Activated T-cell treated with anti-CD3 and anti-CD28 coated beads, Interleukin-2, amount 50 U/mL, for 72 hours (primary cell): ENCODE results near the gene FSTL1. TPM values are rescaled to one million over a fixed set of nuclear protein-coding genes. Genes with fewer than 3 reads are reported as not detected.
"Not testable (repeated sequence)": the region's sequence is repeated elsewhere in the genome, so short reads cannot be mapped to it uniquely, and the experiment has no call there.

ENCODE experiments used
- ATAC-seq, 2 donors: fragments of 150-1000 bp; cut with Tn5 transposase; replicated peaks in 1 of 2; 2 replicates each; pipeline ENCODE4 v1.10.0; 2021; ENCODE audit warnings: moderate library complexity in 2 of 2, mild to moderate bottlenecking in 1 of 2
- DNase-seq, 2 donors: peaks; one replicate each; pipeline ENCODE4 v3.0.0; 2021 to 2022; ENCODE audit warnings: mixed read lengths in 1 of 2
- H3K27ac Mint-ChIP-seq: one replicate; pipeline ENCODE4 v1.8.0; 2022; ENCODE audit warnings: mild to moderate bottlenecking, moderate library complexity, mixed read lengths
- H3K27me3 Mint-ChIP-seq: one replicate; pipeline ENCODE4 v1.8.0; 2022; ENCODE audit warnings: low read depth, mixed read lengths
- H3K36me3 Mint-ChIP-seq, 2 donors: one replicate each; pipeline ENCODE4 v1.8.0; 2022; ENCODE audit warnings: mixed read lengths in 2 of 2, mild to moderate bottlenecking in 1 of 2; ENCODE audit not compliant: insufficient read depth in 2 of 2
- H3K4me1 Mint-ChIP-seq: one replicate; pipeline ENCODE4 v1.8.0; 2022; ENCODE audit warnings: low read depth, mixed read lengths
- H3K4me3 Mint-ChIP-seq, 2 donors: one replicate each; pipeline ENCODE4 v1.8.0; 2022; ENCODE audit warnings: mild to moderate bottlenecking in 2 of 2, mixed read lengths in 2 of 2, moderate library complexity in 2 of 2
- H3K9me3 Mint-ChIP-seq, 2 donors: one replicate each; pipeline ENCODE4 v1.8.0; 2022; ENCODE audit warnings: mixed read lengths in 2 of 2
- total RNA-seq, 2 donors: library from RNA; stranded (reverse); gene quantifications; one replicate each; pipeline ENCODE4 v1.2.3, GENCODE V29; 2022

FSTL1 gene
- total RNA-seq, 2 donors from 2014 or later, result 1.3 to 1.7 TPM

GRCh38 chr3:120381503-120381902 is 69.3 kb downstream of the FSTL1 start:
- H3K9me3 Mint-ChIP-seq, result no peaks in the 10 kb centered on the region
- no peaks in the 10 kb centered on the region for H3K4me1 Mint-ChIP-seq
- H3K27ac Mint-ChIP-seq, result no peak overlapping the region
- DNase-seq (no peak), ATAC-seq (no peak)
- no peak overlapping the region for H3K4me3 Mint-ChIP-seq
- no peaks in the 10 kb centered on the region for H3K36me3 Mint-ChIP-seq
- H3K27me3 Mint-ChIP-seq, result peaks cover 15% of the 10 kb centered on the region

DNA sequence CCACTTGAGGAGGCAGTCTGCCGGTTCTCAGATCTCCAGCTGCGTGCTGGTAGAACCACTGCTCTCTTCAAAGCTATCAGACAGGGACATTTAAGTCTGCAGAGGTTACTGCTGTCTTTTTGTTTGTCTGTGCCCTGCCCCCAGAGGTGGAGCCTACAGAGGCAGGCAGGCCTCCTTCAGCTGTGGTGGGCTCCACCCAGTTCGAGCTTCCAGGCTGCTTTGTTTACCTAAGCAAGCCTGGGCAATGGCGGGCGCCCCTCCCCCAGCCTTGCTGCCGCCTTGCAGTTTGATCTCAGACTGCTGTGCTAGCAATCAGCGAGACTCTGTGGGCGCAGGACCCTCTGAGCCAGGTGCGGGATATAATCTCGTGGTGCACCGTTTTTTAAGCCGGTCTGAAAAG is 72.8 kb downstream of the FSTL1 start:
- H3K4me3 Mint-ChIP-seq, H3K27ac Mint-ChIP-seq, H3K36me3 Mint-ChIP-seq, DNase-seq, H3K4me1 Mint-ChIP-seq, ATAC-seq, H3K9me3 Mint-ChIP-seq: not testable (repeated sequence)
- peaks cover 15% of the 10 kb centered on the region for H3K27me3 Mint-ChIP-seq

DNA sequence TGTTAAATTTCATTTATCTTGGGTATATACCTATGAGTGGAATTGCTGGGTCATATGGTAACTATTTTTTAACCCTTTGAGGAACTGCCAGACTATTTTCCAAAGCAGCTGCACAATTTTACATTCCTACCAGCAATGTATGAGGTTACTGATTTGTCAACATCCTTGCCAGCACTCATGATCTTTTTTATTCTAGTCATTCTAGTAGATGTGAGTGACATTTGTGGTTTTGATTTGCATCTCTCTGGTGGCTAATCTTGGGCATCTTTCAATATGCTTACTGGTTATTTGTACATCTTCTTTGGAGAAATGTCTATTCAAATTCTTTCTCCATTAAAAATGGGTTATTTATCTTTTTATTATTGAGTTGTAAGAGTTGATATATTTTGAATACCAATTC is 80.3 kb downstream of the FSTL1 start:
- peaks cover 11% of the 10 kb centered on the region for H3K4me1 Mint-ChIP-seq
- no peak overlapping the region for H3K27ac Mint-ChIP-seq
- H3K4me3 Mint-ChIP-seq, result no peak overlapping the region
- H3K27me3 Mint-ChIP-seq, result peaks cover 32% of the 10 kb centered on the region
- DNase-seq, result no peak
- H3K36me3 Mint-ChIP-seq, result no peaks in the 10 kb centered on the region
- peaks cover 0 to 2% of the 10 kb centered on the region in 2 donors for H3K9me3 Mint-ChIP-seq
- ATAC-seq, result peak; percentile 70 to 77

DNA sequence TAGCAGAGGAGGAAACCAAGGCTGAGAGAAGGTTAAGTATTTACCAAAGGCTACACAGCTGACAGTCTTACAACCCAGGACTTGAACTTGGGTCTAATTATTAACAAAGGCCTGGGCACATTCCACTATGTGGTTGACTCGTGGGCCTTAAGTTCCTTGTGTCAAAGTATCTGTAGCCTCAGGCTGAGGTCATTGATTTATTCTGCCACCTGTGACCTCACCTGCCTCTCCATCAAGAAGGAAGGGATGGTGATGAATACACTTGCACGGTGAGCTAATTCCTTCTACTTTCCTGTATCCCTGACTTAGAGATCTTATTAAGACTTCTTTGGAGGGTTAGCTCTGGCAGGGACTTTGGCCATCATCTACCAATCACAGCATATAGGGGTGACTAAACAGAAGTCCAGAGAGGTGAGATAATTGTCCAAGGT is 81.7 kb downstream of the FSTL1 start:
- Mint-ChIP-seq H3K27ac (no peak overlapping the region), H3K36me3 (no peaks in the 10 kb centered on the region), H3K9me3 (peaks cover 0 to 2% of the 10 kb centered on the region in 2 donors), H3K27me3 (peaks cover 32% of the 10 kb centered on the region), H3K4me1 (peaks cover 11% of the 10 kb centered on the region), H3K4me3 (no peak overlapping the region)
- ATAC-seq, result no peak
- DNase-seq, result no peak

DNA sequence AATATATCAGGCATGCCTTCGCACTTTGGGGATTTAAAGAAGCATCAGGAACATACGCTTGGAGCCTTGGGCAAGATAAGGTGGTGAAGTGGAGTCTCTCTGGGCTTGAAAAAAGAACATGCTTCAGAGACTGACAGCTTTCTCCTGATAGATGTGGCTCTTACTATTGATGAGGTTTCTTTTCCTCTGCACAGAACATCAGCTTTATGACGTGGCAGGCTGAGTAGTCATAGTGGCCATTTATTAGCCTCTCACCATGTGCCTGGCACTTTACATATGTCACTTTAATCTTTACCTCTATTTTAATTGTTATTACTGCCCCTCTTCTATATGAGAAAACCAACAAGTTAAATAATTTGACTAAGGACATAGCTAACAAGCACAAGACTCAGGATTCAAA is 82.6 kb downstream of the FSTL1 start:
- ATAC-seq, result peak; percentile 36 to 60
- H3K9me3 Mint-ChIP-seq, result peaks cover 0 to 2% of the 10 kb centered on the region in 2 donors
- H3K27me3 Mint-ChIP-seq, result peaks cover 32% of the 10 kb centered on the region
- H3K36me3 Mint-ChIP-seq, result no peaks in the 10 kb centered on the region
- no peak for DNase-seq
- H3K4me3 Mint-ChIP-seq, result no peak overlapping the region
- peaks cover 11% of the 10 kb centered on the region for H3K4me1 Mint-ChIP-seq
- H3K27ac Mint-ChIP-seq, result no peak overlapping the region

GRCh38 chr3:120364821-120365220 is 86.0 kb downstream of the FSTL1 start:
- H3K9me3 Mint-ChIP-seq, result no peaks in the 10 kb centered on the region
- no peak for ATAC-seq
- no peaks in the 10 kb centered on the region for H3K36me3 Mint-ChIP-seq
- no peaks in the 10 kb centered on the region for H3K4me1 Mint-ChIP-seq
- H3K27ac Mint-ChIP-seq, result no peak overlapping the region
- peaks cover 37% of the 10 kb centered on the region for H3K27me3 Mint-ChIP-seq
- DNase-seq, result no peak
- no peak overlapping the region for H3K4me3 Mint-ChIP-seq

DNA sequence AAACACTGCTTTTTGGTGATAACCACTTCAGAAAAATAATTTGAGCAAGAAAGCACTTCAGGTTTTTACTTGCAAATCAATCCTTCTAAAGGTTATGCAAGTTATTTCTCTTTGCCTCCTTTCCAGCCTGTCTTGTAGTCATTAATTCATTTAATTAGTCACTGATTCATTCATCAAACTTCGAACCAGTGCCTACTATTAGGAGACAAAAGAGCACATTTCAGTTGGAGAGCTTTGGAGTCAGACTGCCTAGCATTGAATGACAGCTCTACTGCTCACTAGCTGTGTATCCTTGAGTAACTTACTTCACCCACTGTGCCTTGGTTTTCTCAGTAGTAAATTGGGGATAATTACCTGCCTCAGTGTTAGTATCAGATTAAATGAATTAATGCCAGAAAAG is 86.7 kb downstream of the FSTL1 start:
- no peaks in the 10 kb centered on the region for H3K36me3 Mint-ChIP-seq

GRCh38 chr3:120357807-120358206 is 93.0 kb downstream of the FSTL1 start:
- H3K4me3 Mint-ChIP-seq, result no peak overlapping the region
- DNase-seq, result no peak
- H3K4me1 Mint-ChIP-seq, result no peaks in the 10 kb centered on the region
- no peak overlapping the region for H3K27ac Mint-ChIP-seq
- H3K9me3 Mint-ChIP-seq, result no peaks in the 10 kb centered on the region
- H3K27me3 Mint-ChIP-seq, result peaks cover 22% of the 10 kb centered on the region
- no peak for ATAC-seq
- H3K36me3 Mint-ChIP-seq, result no peaks in the 10 kb centered on the region

More for the DNA sequence above, 86.7 kb downstream of the FSTL1 start:
- Mint-ChIP-seq H3K4me1 (no peaks in the 10 kb centered on the region), H3K4me3 (no peak overlapping the region), H3K27me3 (peaks cover 37% of the 10 kb centered on the region), H3K9me3 (no peaks in the 10 kb centered on the region), H3K27ac (no peak overlapping the region)
- no peak for ATAC-seq
- no peak for DNase-seq

DNA sequence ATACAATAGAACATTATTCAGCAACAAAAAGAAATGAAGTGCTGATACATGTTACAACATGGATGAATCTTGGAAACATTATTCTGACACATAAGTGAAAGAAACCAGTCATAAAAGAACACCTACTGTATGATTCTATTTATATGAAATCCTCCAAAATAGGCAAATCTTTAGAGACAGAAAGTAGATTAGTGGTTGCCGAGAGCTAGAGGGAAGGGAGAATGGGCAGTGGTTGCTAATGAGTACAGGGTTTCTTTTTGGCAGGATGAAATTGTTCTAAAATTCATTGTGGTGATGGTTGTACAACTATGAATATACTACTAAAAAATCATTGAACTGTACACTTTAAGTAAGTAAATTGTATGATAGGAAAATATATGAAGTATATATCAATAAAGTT is 95.3 kb downstream of the FSTL1 start:
- H3K4me1 Mint-ChIP-seq, result peaks cover under 1% of the 10 kb centered on the region
- ATAC-seq, result no peak
- no peaks in the 10 kb centered on the region for H3K36me3 Mint-ChIP-seq
- H3K4me3 Mint-ChIP-seq, result no peak overlapping the region
- no peak overlapping the region for H3K27ac Mint-ChIP-seq
- no peak for DNase-seq
- peaks cover 5% of the 10 kb centered on the region for H3K27me3 Mint-ChIP-seq
- no peaks in the 10 kb centered on the region for H3K9me3 Mint-ChIP-seq

DNA sequence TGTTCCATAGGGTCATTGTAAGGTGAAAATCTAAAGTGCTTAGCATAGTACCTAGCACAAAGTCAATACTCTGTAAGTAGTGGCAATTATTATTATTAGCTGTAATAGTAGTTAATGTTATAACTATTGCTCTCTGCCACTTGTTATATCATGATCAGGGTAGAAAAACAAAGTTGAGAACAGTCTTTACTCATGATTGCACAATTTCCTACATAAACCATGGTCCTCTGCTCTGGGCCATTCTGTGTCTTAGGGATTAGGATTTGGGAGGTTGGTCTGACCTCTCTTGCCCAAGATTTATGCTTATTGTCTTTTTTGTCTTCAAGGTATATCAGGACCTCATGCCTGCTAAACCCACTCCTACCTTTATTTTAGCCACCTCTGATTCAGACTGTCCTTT is 97.3 kb downstream of the FSTL1 start:
- H3K9me3 Mint-ChIP-seq, result no peaks in the 10 kb centered on the region
- H3K36me3 Mint-ChIP-seq, result no peaks in the 10 kb centered on the region
- H3K27me3 Mint-ChIP-seq, result peaks cover 5% of the 10 kb centered on the region
- peaks cover 10% of the 10 kb centered on the region for H3K4me1 Mint-ChIP-seq
- DNase-seq, result no peak
- no peak overlapping the region for H3K4me3 Mint-ChIP-seq
- no peak overlapping the region for H3K27ac Mint-ChIP-seq
- no peak for ATAC-seq

DNA sequence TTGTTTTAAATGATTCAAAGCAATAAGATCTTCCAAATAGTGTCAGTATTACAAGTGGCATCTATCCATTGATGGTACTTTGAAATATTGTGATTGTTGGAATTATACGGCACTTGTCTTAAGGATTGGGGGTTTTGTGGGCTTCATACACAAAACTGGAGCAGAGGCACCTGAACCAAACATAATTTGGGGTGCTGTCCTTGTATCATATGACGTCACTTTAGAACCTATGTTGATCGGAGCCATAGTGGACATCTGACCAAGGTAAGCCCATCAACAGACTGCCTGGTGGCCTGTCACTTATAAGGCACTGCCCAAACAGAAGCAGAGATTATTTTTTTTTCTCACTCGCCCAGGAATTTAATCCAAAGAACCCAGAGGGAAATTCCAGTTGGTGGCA is 98.8 kb downstream of the FSTL1 start:
- H3K4me3 Mint-ChIP-seq, result no peak overlapping the region
- no peaks in the 10 kb centered on the region for H3K9me3 Mint-ChIP-seq
- DNase-seq (no peak), ATAC-seq (no peak)
- peaks cover 5% of the 10 kb centered on the region for H3K27me3 Mint-ChIP-seq
- H3K36me3 Mint-ChIP-seq, result peaks cover 4% of the 10 kb centered on the region in 2 donors
- no peak overlapping the region for H3K27ac Mint-ChIP-seq
- H3K4me1 Mint-ChIP-seq, result peaks cover 20% of the 10 kb centered on the region

GRCh38 chr3:120350401-120350941 is 100.3 kb downstream of the FSTL1 start:
- Mint-ChIP-seq H3K27ac (no peak overlapping the region), H3K4me3 (peak overlapping the region; percentile 89 to 97), H3K4me1 (peaks cover 35% of the 10 kb centered on the region)

DNA sequence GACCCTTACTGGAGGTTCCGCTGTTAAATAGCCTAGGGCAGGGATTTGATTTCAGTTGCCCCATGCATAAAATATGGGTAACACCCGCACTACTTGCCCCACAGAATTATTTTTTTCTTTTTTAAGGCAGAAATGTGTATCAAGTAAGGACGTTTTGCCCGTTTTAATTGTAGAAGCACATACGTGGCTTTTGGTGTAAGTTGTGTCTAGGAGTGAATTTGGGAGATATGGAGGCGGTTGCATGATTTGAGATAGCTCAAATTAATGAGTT is 101.0 kb downstream of the FSTL1 start:
- peaks cover 7 to 12% of the 10 kb centered on the region in 2 donors for H3K36me3 Mint-ChIP-seq
- ATAC-seq, result no peak
- no peaks in the 10 kb centered on the region for H3K9me3 Mint-ChIP-seq
- H3K4me3 Mint-ChIP-seq, result peak overlapping the region; percentile 89 to 97
- peak overlapping the region; percentile 61 for H3K27ac Mint-ChIP-seq
- H3K27me3 Mint-ChIP-seq, result peaks cover 3% of the 10 kb centered on the region
- H3K4me1 Mint-ChIP-seq, result peaks cover 42% of the 10 kb centered on the region
- DNase-seq, result no peak

More at GRCh38 chr3:120350401-120350941, 100.3 kb downstream of the FSTL1 start:
- no peaks in the 10 kb centered on the region for H3K9me3 Mint-ChIP-seq
- DNase-seq (no peak), ATAC-seq (no peak)
- peaks cover 5% of the 10 kb centered on the region for H3K27me3 Mint-ChIP-seq
- H3K36me3 Mint-ChIP-seq, result peaks cover 7 to 10% of the 10 kb centered on the region in 2 donors
